Measurements from ENCODE around the gene GOLGA5. TPM values are rescaled to one million over a fixed set of nuclear protein-coding genes. Genes with fewer than 3 reads are reported as not detected.

Gene GOLGA5
- total and polyA plus RNA-seq, 2 of the 13 experiments (the other 11 are each of a cell fraction or from before 2014, with no cell fraction given), result 31.0 to 40.0 TPM

DNA sequence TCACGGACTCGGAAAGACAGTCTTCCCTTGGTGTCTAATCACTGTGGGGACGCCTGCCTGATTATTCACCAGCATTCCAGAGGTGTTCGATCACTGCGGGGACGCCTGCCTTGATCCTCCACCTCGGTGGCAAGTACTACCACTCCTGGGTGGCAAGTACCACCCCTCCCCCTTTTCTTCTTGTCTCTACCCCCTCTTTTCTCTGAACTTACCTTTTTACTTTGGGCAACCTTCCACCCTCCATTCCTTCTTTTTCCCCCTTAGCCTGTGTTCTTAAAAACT, 33.6 kb upstream of the GOLGA5 start:
- Histone ChIP-seq H4K20me1 (ENCODE audit: insufficient read depth, low read length) (no peaks in the 10 kb centered on the region), H3K36me3 (replicated peaks in 1 of 2; ENCODE audit: control insufficient read depth in 1 of 2, insufficient read depth in 2 of 2, low read length in 2 of 2) (no peaks in the 10 kb centered on the region), H3K4me3 (replicated peaks in 1 of 3; ENCODE audit: insufficient read depth in 1 of 3, low read depth in 2 of 3, low read length in 3 of 3) (no peak overlapping the region), H3K4me1 (ENCODE audit: insufficient read depth, low read length) (peaks cover 17% of the 10 kb centered on the region; the same call in 1 of the 2 replicates), H3K9ac (ENCODE audit: insufficient read depth, low read depth, low read length) (no peak overlapping the region), H3K27me3 (ENCODE audit: control insufficient read depth in 1 of 2, insufficient read depth in 2 of 2, low read length in 2 of 2) (peaks cover 0 to 18% of the 10 kb centered on the region in 2 experiments; a peak in 1 of 5 replicates), H3K27ac (ENCODE audit: extremely low read length, insufficient read depth, low read length) (no peak overlapping the region), H3K9me3 (ENCODE audit: low read length) (no peaks in the 10 kb centered on the region), H3K4me2 (ENCODE audit: low read depth, low read length) (no peak overlapping the region), H3K79me2 (ENCODE audit: insufficient read depth, low read length) (no peaks in the 10 kb centered on the region), H2AFZ (ENCODE audit: low read length) (no peak overlapping the region)
- in situ Hi-C loops (cut with HindIII; ENCODE audit: extremely low pct_ligation_motif_present, low pct_unique_long_range_greater_than_20kb) (no loop called here), intact Hi-C loops (cut with micrococcal nuclease; ENCODE audit: unreplicated experiment) (no loop called here)
- TF ChIP-seq MYNN (CRISPR knock-in tag; IDR thresholded peaks at IDR 0.05; ENCODE audit: low read depth) (no peak), STAG1 (CRISPR knock-in tag; IDR thresholded peaks at IDR 0.05) (no peak), ZNF207 (IDR thresholded peaks at IDR 0.05; ENCODE audit: borderline replicate concordance) (no peak), ZNF17 (CRISPR knock-in tag; IDR thresholded peaks at IDR 0.05) (no peak), PBX3 (CRISPR knock-in tag; IDR thresholded peaks at IDR 0.05; ENCODE audit: borderline replicate concordance) (no peak), TBX2 (CRISPR knock-in tag; IDR thresholded peaks at IDR 0.05; ENCODE audit: borderline replicate concordance) (no peak), TRAFD1 (CRISPR knock-in tag; IDR thresholded peaks at IDR 0.05; ENCODE audit: borderline replicate concordance) (no peak), JDP2 (CRISPR knock-in tag; IDR thresholded peaks at IDR 0.05; ENCODE audit: borderline replicate concordance) (no peak), ZNF550 (CRISPR knock-in tag; IDR thresholded peaks at IDR 0.05; ENCODE audit: borderline replicate concordance) (no peak), ELF1 (CRISPR knock-in tag; IDR thresholded peaks at IDR 0.05) (no peak)
- TF ChIP-seq, protein P1, sequence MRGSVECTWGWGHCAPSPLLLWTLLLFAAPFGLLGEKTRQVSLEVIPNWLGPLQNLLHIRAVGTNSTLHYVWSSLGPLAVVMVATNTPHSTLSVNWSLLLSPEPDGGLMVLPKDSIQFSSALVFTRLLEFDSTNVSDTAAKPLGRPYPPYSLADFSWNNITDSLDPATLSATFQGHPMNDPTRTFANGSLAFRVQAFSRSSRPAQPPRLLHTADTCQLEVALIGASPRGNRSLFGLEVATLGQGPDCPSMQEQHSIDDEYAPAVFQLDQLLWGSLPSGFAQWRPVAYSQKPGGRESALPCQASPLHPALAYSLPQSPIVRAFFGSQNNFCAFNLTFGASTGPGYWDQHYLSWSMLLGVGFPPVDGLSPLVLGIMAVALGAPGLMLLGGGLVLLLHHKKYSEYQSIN (CRISPR knock-in tag; IDR thresholded peaks at IDR 0.05; ENCODE audit: borderline replicate concordance), result no peak
- TF ChIP-seq, protein P2, sequence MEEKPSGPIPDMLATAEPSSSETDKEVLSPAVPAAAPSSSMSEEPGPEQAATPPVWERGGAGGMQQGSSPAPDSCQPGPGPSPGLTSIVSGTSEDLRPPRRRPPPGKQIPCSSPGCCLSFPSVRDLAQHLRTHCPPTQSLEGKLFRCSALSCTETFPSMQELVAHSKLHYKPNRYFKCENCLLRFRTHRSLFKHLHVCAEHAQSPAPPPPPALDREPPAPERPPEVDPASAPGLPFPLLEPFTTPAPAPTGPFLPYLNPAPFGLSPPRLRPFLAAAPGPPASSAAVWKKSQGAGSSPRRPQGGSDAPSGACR (CRISPR knock-in tag; IDR thresholded peaks at IDR 0.05), result no peak
- ChIA-PET CTCF (ENCODE audit: low intra/inter-chr PET ratio, low total read pairs) (no interaction called here), POLR2A (no interaction called here)
- DNase-seq (ENCODE audit: low spot score) (no peak), ATAC-seq (no peak), FAIRE-seq (no peak)
- no TSS peak for BruUV-seq (replicated peaks)
- 50% methylated on average over 6 of the region's 7 CpGs for WGBS (ENCODE audit: low lambda C conversion rate)

Measured in HepG2 (cell line).